GM23338 (cell line): ENCODE measurements around the gene COTL1. TPM values are rescaled to one million over a fixed set of nuclear protein-coding genes. Genes with fewer than 3 reads are reported as not detected.

Source experiments
- ATAC-seq: fragments of 200-7000 bp; cut with Tn5 transposase; 3 replicates; pipeline ENCODE4 v1.9.1; 2020
- DNase-seq: peaks from one replicate; pipeline ENCODE4 v3.0.0-alpha.2; 2015; ENCODE audit warnings: low spot score
- H2AFZ ChIP-seq: fragments of 200-600 bp; sonication (generic); 2 replicates; pipeline ENCODE4 v1.8.0; 2016; ENCODE audit warnings: antibody characterized with exemption, mild to moderate bottlenecking, moderate library complexity
- H3F3A ChIP-seq: fragments of 200-600 bp; sonication (generic); replicated peaks from 2 replicates; pipeline ENCODE4 v1.8.0; 2017; ENCODE audit warnings: antibody characterized with exemption, mixed run types, low read depth
- H3K27ac ChIP-seq: fragments of 200-600 bp; sonication (generic); 2 replicates; pipeline ENCODE4 v1.6.1; 2016; ENCODE audit warnings: low read depth
- H3K27me3 ChIP-seq: fragments of 200-600 bp; sonication (generic); 2 replicates; pipeline ENCODE4 v1.8.0; 2016; ENCODE audit warnings: mild to moderate bottlenecking, mixed run types, moderate library complexity; ENCODE audit not compliant: insufficient read depth
- H3K36me3 ChIP-seq: fragments of 200-600 bp; sonication (generic); 2 replicates; pipeline ENCODE4 v1.8.0; 2016; ENCODE audit warnings: mild to moderate bottlenecking; ENCODE audit not compliant: insufficient read depth
- H3K4me1 ChIP-seq: fragments of 200-600 bp; sonication (generic); 2 replicates; pipeline ENCODE4 v1.8.0; 2016; ENCODE audit warnings: mild to moderate bottlenecking, moderate library complexity; ENCODE audit not compliant: insufficient read depth
- H3K4me2 ChIP-seq: fragments of 200-600 bp; sonication (generic); 2 replicates; pipeline ENCODE4 v1.7.1; 2017; ENCODE audit warnings: mixed run types
- H3K4me3 ChIP-seq: fragments of 200-600 bp; sonication (generic); 2 replicates; pipeline ENCODE4 v1.6.1; 2016; ENCODE audit warnings: mixed run types
- H3K79me2 ChIP-seq: fragments of 200-600 bp; sonication (generic); replicated peaks from 2 replicates; pipeline ENCODE4 v1.8.0; 2017; ENCODE audit warnings: mild to moderate bottlenecking; ENCODE audit not compliant: insufficient read depth
- H3K9me2 ChIP-seq: fragments of 200-600 bp; sonication (generic); 2 replicates; pipeline ENCODE4 v1.8.0; 2017; ENCODE audit not compliant: insufficient read depth
- H4K20me1 ChIP-seq: fragments of 200-600 bp; sonication (generic); replicated peaks from 2 replicates; pipeline ENCODE4 v1.8.0; 2017; ENCODE audit warnings: mild to moderate bottlenecking; ENCODE audit not compliant: insufficient read depth
- H3K27ac Mint-ChIP-seq: 2 replicates; pipeline ENCODE4 v1.8.0; 2020; ENCODE audit warnings: inconsistent platforms, mild to moderate bottlenecking, moderate library complexity, mixed read lengths
- H3K27me3 Mint-ChIP-seq: 3 replicates; pipeline ENCODE4 v1.8.0; 2022; ENCODE audit warnings: low read depth, mild to moderate bottlenecking, moderate library complexity, mixed read lengths, inconsistent platforms; ENCODE audit not compliant: insufficient read depth, poor library complexity
- H3K36me3 Mint-ChIP-seq: 3 replicates; pipeline ENCODE4 v1.8.0; 2021; ENCODE audit warnings: low read depth, mild to moderate bottlenecking, inconsistent platforms, moderate library complexity, mixed read lengths
- H3K4me1 Mint-ChIP-seq: 3 replicates; pipeline ENCODE4 v1.8.0; 2020; ENCODE audit warnings: mild to moderate bottlenecking, inconsistent platforms, mixed read lengths
- H3K4me3 Mint-ChIP-seq: 3 replicates; pipeline ENCODE4 v1.8.0; 2021; ENCODE audit warnings: moderate library complexity, mild to moderate bottlenecking, inconsistent platforms, mixed read lengths
- H3K9me3 Mint-ChIP-seq: 3 replicates; pipeline ENCODE4 v1.8.0; 2020; ENCODE audit warnings: moderate library complexity, mild to moderate bottlenecking, inconsistent platforms, mixed read lengths
- ETS1 ChIP-seq: IDR thresholded peaks from 2 replicates; pipeline ENCODE4 v1.6.1; 2016; ENCODE audit warnings: antibody characterized with exemption
- EZH2 ChIP-seq: fragments of 200-600 bp; sonication (generic); IDR thresholded peaks from one replicate; pipeline ENCODE4 v1.8.0; 2017; ENCODE audit warnings: antibody characterized with exemption, mild to moderate bottlenecking, low read depth; ENCODE audit not compliant: unreplicated experiment
- EZH2phosphoT487 ChIP-seq: fragments of 200-600 bp; sonication (generic); IDR thresholded peaks from one replicate; pipeline ENCODE4 v1.8.1; 2018; ENCODE audit warnings: antibody characterized with exemption; ENCODE audit not compliant: unreplicated experiment
- NANOG ChIP-seq: IDR thresholded peaks from 2 replicates; pipeline ENCODE4 v1.6.1; 2016; ENCODE audit warnings: antibody characterized with exemption, borderline replicate concordance
- POLR2AphosphoS5 ChIP-seq: IDR thresholded peaks from 2 replicates; pipeline ENCODE4 v1.6.1; 2016; ENCODE audit warnings: antibody characterized with exemption, low read depth
- REST ChIP-seq: IDR thresholded peaks from one replicate; pipeline ENCODE4 v1.6.1; 2018; ENCODE audit warnings: antibody characterized with exemption; ENCODE audit not compliant: unreplicated experiment
- STAT1 ChIP-seq: IDR thresholded peaks from one replicate; pipeline ENCODE4 v1.6.1; 2016; ENCODE audit warnings: antibody characterized with exemption; ENCODE audit not compliant: unreplicated experiment
- polyA plus RNA-seq: library from polyadenylated mRNA; unstranded; fragments of >200 nt; fragmentation: Nextera tagmentation; extraction: Ambion mirVana; gene quantifications from 2 replicates; pipeline ENCODE4 v1.2.1, GENCODE V29; 2016
- total RNA-seq: library from RNA; depleted of rRNA; stranded (reverse); fragments of >200 nt; shearing (Covaris generic); gene quantifications from 2 replicates; pipeline ENCODE4 v1.2.3, GENCODE V29; 2014
- TF ChIP-seq, protein P1 (sequence below): fragments of 250-450 bp; sonication (Bioruptor Pico); IDR thresholded peaks from 2 replicates; pipeline ENCODE4 v1.5.0; 2020; ENCODE audit warnings: mild to moderate bottlenecking, moderate library complexity

Gene COTL1
- total and polyA plus RNA-seq, 2 experiments from 2014 or later, result 117 to 166 TPM

GRCh38 chr16:84637709-84638108 lies 19.8 kb upstream of the COTL1 start:
- no peak overlapping the region for H3K4me3 Mint-ChIP-seq
- peaks cover 14% of the 10 kb centered on the region for H3K4me1 Mint-ChIP-seq
- H3K27me3 ChIP-seq, result no peaks in the 10 kb centered on the region
- H3K36me3 Mint-ChIP-seq, result no peaks in the 10 kb centered on the region; the same call in 2 of the 3 replicates
- H3K9me3 Mint-ChIP-seq, result no peaks in the 10 kb centered on the region
- no peaks in the 10 kb centered on the region for H3F3A ChIP-seq
- no peaks in the 10 kb centered on the region for H3K4me1 ChIP-seq
- H2AFZ ChIP-seq, result no peak overlapping the region
- no peaks in the 10 kb centered on the region for H3K36me3 ChIP-seq
- ATAC-seq, result no peak
- no peak overlapping the region for H3K4me2 ChIP-seq
- no peak for TF ChIP-seq ETS1
- TF ChIP-seq, protein P1, sequence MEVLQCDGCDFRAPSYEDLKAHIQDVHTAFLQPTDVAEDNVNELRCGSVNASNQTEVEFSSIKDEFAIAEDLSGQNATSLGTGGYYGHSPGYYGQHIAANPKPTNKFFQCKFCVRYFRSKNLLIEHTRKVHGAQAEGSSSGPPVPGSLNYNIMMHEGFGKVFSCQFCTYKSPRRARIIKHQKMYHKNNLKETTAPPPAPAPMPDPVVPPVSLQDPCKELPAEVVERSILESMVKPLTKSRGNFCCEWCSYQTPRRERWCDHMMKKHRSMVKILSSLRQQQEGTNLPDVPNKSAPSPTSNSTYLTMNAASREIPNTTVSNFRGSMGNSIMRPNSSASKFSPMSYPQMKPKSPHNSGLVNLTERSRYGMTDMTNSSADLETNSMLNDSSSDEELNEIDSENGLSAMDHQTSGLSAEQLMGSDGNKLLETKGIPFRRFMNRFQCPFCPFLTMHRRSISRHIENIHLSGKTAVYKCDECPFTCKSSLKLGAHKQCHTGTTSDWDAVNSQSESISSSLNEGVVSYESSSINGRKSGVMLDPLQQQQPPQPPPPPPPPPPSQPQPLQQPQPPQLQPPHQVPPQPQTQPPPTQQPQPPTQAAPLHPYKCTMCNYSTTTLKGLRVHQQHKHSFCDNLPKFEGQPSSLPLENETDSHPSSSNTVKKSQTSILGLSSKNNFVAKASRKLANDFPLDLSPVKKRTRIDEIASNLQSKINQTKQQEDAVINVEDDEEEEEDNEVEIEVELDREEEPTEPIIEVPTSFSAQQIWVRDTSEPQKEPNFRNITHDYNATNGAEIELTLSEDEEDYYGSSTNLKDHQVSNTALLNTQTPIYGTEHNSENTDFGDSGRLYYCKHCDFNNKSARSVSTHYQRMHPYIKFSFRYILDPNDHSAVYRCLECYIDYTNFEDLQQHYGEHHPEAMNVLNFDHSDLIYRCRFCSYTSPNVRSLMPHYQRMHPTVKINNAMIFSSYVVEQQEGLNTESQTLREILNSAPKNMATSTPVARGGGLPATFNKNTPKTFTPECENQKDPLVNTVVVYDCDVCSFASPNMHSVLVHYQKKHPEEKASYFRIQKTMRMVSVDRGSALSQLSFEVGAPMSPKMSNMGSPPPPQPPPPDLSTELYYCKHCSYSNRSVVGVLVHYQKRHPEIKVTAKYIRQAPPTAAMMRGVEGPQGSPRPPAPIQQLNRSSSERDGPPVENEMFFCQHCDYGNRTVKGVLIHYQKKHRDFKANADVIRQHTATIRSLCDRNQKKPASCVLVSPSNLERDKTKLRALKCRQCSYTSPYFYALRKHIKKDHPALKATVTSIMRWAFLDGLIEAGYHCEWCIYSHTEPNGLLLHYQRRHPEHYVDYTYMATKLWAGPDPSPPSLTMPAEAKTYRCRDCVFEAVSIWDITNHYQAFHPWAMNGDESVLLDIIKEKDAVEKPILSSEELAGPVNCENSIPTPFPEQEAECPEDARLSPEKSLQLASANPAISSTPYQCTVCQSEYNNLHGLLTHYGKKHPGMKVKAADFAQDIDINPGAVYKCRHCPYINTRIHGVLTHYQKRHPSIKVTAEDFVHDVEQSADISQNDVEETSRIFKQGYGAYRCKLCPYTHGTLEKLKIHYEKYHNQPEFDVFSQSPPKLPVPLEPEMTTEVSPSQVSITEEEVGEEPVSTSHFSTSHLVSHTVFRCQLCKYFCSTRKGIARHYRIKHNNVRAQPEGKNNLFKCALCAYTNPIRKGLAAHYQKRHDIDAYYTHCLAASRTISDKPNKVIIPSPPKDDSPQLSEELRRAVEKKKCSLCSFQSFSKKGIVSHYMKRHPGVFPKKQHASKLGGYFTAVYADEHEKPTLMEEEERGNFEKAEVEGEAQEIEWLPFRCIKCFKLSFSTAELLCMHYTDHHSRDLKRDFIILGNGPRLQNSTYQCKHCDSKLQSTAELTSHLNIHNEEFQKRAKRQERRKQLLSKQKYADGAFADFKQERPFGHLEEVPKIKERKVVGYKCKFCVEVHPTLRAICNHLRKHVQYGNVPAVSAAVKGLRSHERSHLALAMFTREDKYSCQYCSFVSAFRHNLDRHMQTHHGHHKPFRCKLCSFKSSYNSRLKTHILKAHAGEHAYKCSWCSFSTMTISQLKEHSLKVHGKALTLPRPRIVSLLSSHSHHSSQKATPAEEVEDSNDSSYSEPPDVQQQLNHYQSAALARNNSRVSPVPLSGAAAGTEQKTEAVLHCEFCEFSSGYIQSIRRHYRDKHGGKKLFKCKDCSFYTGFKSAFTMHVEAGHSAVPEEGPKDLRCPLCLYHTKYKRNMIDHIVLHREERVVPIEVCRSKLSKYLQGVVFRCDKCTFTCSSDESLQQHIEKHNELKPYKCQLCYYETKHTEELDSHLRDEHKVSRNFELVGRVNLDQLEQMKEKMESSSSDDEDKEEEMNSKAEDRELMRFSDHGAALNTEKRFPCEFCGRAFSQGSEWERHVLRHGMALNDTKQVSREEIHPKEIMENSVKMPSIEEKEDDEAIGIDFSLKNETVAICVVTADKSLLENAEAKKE (CRISPR knock-in tag), result no peak
- no peak for TF ChIP-seq REST
- no peak for TF ChIP-seq EZH2
- TF ChIP-seq EZH2phosphoT487, result no peak
- no peak for TF ChIP-seq NANOG
- no peak for TF ChIP-seq POLR2AphosphoS5
- no peak for TF ChIP-seq STAT1
- no peaks in the 10 kb centered on the region for H3K79me2 ChIP-seq
- DNase-seq, result no peak
- H3K4me3 ChIP-seq, result no peak overlapping the region
- H3K27ac ChIP-seq, result no peak overlapping the region
- H3K27ac Mint-ChIP-seq, result no peak overlapping the region
- H4K20me1 ChIP-seq, result no peaks in the 10 kb centered on the region
- H3K27me3 Mint-ChIP-seq, result no peaks in the 10 kb centered on the region
- H3K9me2 ChIP-seq, result no peaks in the 10 kb centered on the region
